Umbilical cord (tissue), 1 donor: ENCODE data around the gene NKAPD1. TPM values are rescaled to one million over a fixed set of nuclear protein-coding genes. Genes with fewer than 3 reads are reported as not detected.

ENCODE experiments used
- total RNA-seq: library from RNA; depleted of rRNA; stranded (reverse); fragments of >200 nt; gene quantifications from one replicate; pipeline ENCODE4 v1.2.3, GENCODE V29; 2014; ENCODE audit warnings: low replicate concordance; ENCODE audit not compliant: insufficient read depth

Gene NKAPD1
- total RNA-seq, 1 donor from 2014 or later = 18.3 TPM

Other genes starting within 250 kb of the NKAPD1 start
- 54.7 TPM for gene ALG9, start 202.7 kb upstream of the NKAPD1 start, total RNA-seq
- gene FDXACB1, start 195.1 kb upstream of the NKAPD1 start, total RNA-seq = 0.48 TPM
- gene CFAP68, start 194.8 kb upstream of the NKAPD1 start, total RNA-seq = 35.2 TPM
- 55.6 TPM for gene CRYAB, start 162.5 kb upstream of the NKAPD1 start, total RNA-seq
- gene HSPB2, start 161.6 kb upstream of the NKAPD1 start, total RNA-seq = not detected
- 1.9 TPM for gene C11orf52, start 155.4 kb upstream of the NKAPD1 start, total RNA-seq
- 79.0 TPM for gene DIXDC1, start 137.0 kb upstream of the NKAPD1 start, total RNA-seq
- gene DLAT, start 48.9 kb upstream of the NKAPD1 start, total RNA-seq = 16.6 TPM
- not detected for gene PIH1D2, start 282 bp upstream of the NKAPD1 start, total RNA-seq
- 37.3 TPM for gene TIMM8B, start 12.5 kb downstream of the NKAPD1 start, total RNA-seq
- 110 TPM for gene SDHD, start 12.6 kb downstream of the NKAPD1 start, total RNA-seq
- gene IL18, start 89.8 kb downstream of the NKAPD1 start, total RNA-seq = 16.9 TPM
- gene TEX12, start 93.1 kb downstream of the NKAPD1 start, total RNA-seq = 3.1 TPM
- 22.1 TPM for gene BCO2, start 101.2 kb downstream of the NKAPD1 start, total RNA-seq
- 60.7 TPM for gene PTS, start 152.1 kb downstream of the NKAPD1 start, total RNA-seq
- not detected for gene PLET1, start 186.6 kb downstream of the NKAPD1 start, total RNA-seq